HepG2 (cell line): ENCODE results near the gene SUPT4H1. TPM values are rescaled to one million over a fixed set of nuclear protein-coding genes. Genes with fewer than 3 reads are reported as not detected.

Experiments used
- CBFB ChIP-seq: sonication (generic); formaldehyde crosslinking; IDR thresholded peaks from 2 replicates; pipeline ENCODE4 v1.4.0; 2020; ENCODE audit warnings: missing genetic modification reagents
- GATAD2A ChIP-seq: IDR thresholded peaks from 2 replicates; pipeline ENCODE4 v1.6.1; 2016
- HOXA7 ChIP-seq: sonication (generic); formaldehyde crosslinking; IDR thresholded peaks from 2 replicates; pipeline ENCODE4 v1.8.1; 2022; ENCODE audit warnings: mild to moderate bottlenecking, missing genetic modification reagents, moderate library complexity
- ISL2 ChIP-seq: sonication (generic); formaldehyde crosslinking; IDR thresholded peaks from 2 replicates; pipeline ENCODE4 v1.5.0; 2020; ENCODE audit warnings: missing genetic modification reagents
- JUN ChIP-seq: sonication (generic); formaldehyde crosslinking; IDR thresholded peaks from 2 replicates; pipeline ENCODE4 v1.4.0; 2020; ENCODE audit warnings: mild to moderate bottlenecking, missing genetic modification reagents
- LCORL ChIP-seq, 2 experiments: fragments of 450-650 bp in 1 of 2; sonication (generic) in 1 of 2; formaldehyde crosslinking in 1 of 2; IDR thresholded peaks; 2 replicates each; pipeline versions ENCODE4 v1.5.0 to v1.6.1; 2017 to 2020; ENCODE audit warnings: antibody characterized with exemption in 1 of 2, missing genetic modification reagents in 1 of 2
- NFE2L1 ChIP-seq: sonication (generic); formaldehyde crosslinking; IDR thresholded peaks from 2 replicates; pipeline ENCODE4 v1.4.0; 2020; ENCODE audit warnings: missing genetic modification reagents, mild to moderate bottlenecking, borderline replicate concordance
- NFKB2 ChIP-seq: sonication (generic); formaldehyde crosslinking; IDR thresholded peaks from 2 replicates; pipeline ENCODE4 v1.4.0; 2020; ENCODE audit warnings: missing genetic modification reagents, borderline replicate concordance
- NR2F6 ChIP-seq, 2 experiments: IDR thresholded peaks; 2 replicates each; pipeline ENCODE4 v1.6.1; 2016; ENCODE audit warnings: antibody characterized with exemption in 1 of 2, mild to moderate bottlenecking in 1 of 2
- SAFB2 ChIP-seq: sonication (generic); formaldehyde crosslinking; IDR thresholded peaks from 2 replicates; pipeline ENCODE4 v1.5.1; 2020; ENCODE audit warnings: missing genetic modification reagents, low read depth, mild to moderate bottlenecking, borderline replicate concordance
- SP4 ChIP-seq: sonication (generic); formaldehyde crosslinking; IDR thresholded peaks from 2 replicates; pipeline ENCODE4 v1.8.1; 2023; ENCODE audit warnings: mild to moderate bottlenecking, missing genetic modification reagents
- ZFX ChIP-seq: sonication (generic); formaldehyde crosslinking; IDR thresholded peaks from 2 replicates; pipeline ENCODE4 v1.4.0; 2020; ENCODE audit warnings: mild to moderate bottlenecking, low read depth, missing genetic modification reagents, moderate library complexity
- ZNF20 ChIP-seq: sonication (generic); formaldehyde crosslinking; IDR thresholded peaks from 2 replicates; pipeline ENCODE4 v1.4.0; 2020; ENCODE audit warnings: mild to moderate bottlenecking, moderate library complexity, missing genetic modification reagents
- ZNF567 ChIP-seq: sonication (generic); formaldehyde crosslinking; IDR thresholded peaks from 2 replicates; pipeline ENCODE4 v1.8.1; 2023; ENCODE audit warnings: mild to moderate bottlenecking, missing genetic modification reagents, borderline replicate concordance
- ZSCAN29 ChIP-seq: sonication (generic); formaldehyde crosslinking; conservative IDR thresholded peaks from 2 replicates; pipeline ENCODE4 v1.4.0; 2020; ENCODE audit warnings: mild to moderate bottlenecking, missing genetic modification reagents
- polyA plus RNA-seq, 8 experiments: library from polyadenylated mRNA; depleted of rRNA in 3 of 8; stranded (reverse) in 7 of 8; unstranded in 1 of 8; fragments of >200 nt; fragmentation: Illumina TruSeq in 4 of 8; extraction: Trizol in 4 of 8; gene quantifications; 2 replicates each; pipeline versions ENCODE4 v1.2.1 to v1.2.3, GENCODE V29; 2011 to 2016; ENCODE audit warnings: low read depth in 4 of 8, missing spikeins in 1 of 8, mixed read lengths in 1 of 8; ENCODE audit not compliant: insufficient read depth in 1 of 8
- total RNA-seq, 5 experiments: library from RNA; depleted of rRNA; stranded (reverse); fragments of >200 nt; fragmentation: Illumina TruSeq; extraction: Trizol; gene quantifications; 2 replicates each; pipeline ENCODE4 v1.2.3, GENCODE V29; 2016; ENCODE audit warnings: low read depth in 1 of 5
- TF ChIP-seq, protein P1 (sequence below): sonication (generic); formaldehyde crosslinking; IDR thresholded peaks from 2 replicates; pipeline ENCODE4 v1.4.0; 2020; ENCODE audit warnings: mild to moderate bottlenecking, missing genetic modification reagents

Gene SUPT4H1
- total and polyA plus RNA-seq, 2 of the 13 experiments (the other 11 are each of a cell fraction or from before 2014, with no cell fraction given) = 155 to 244 TPM

DNA sequence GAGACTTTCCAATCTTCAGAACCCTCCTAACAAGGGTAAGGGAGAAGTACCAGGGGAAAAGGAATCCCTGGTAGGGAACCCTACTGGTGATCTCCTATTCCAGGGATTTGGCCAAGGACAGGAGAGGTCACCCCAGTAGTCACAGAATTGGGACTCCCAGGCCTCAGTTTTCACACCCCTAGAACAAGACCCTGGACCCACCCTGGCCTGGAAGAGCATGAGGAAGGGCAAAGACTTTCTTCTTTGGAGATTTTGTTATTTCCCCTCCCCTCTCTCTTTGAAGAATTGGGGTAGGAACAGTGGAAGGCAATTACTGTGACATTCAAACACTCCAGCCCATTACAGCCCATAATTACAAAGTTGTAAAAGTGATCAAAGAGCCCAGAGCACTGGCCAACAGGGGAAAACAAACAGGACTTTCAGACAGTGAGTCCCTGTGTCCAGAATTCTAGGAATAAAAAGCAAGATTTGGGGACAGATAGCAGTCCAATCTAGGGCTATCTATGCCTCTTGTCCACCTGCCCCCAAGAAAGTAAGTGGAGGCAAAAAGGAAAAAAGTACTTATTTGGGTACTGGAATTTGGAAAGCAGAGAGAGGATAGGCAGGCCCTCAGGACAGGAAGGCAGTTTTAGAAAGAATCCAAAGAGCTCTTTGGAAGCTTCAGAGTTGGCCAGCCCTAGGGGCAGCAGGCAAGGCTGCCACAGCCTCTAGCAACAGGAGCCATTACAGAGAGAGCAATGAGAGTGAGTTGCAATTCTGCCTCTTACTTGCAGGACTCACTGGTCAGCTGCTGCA lies 13.4 kb upstream of the SUPT4H1 start (continued):
- no peak for TF ChIP-seq NFKB2 (CRISPR knock-in tag)
- no peak for TF ChIP-seq SAFB2
- TF ChIP-seq ZNF567 (CRISPR knock-in tag) = 0 out of 2 replicates have a peak, but pooled peaks have one; percentile 27
- 0 out of 2 replicates have a peak, but pooled peaks have one; percentile 9 for TF ChIP-seq ZNF20 (CRISPR knock-in tag)
- no peak for TF ChIP-seq ZSCAN29 (CRISPR knock-in tag)
- TF ChIP-seq NFE2L1 (CRISPR knock-in tag) = no peak
- TF ChIP-seq HOXA7 (CRISPR knock-in tag) = no peak
- TF ChIP-seq SP4 (CRISPR knock-in tag) = 0 out of 2 replicates have a peak, but pooled peaks have one; percentile 39
- no peak for TF ChIP-seq ZFX (CRISPR knock-in tag)
- no peak for TF ChIP-seq LCORL (IDR thresholded peaks at IDR 0.05)
- 0 out of 2 replicates have a peak, but pooled peaks have one; percentile 2 for TF ChIP-seq LCORL (CRISPR knock-in tag; IDR thresholded peaks at IDR 0.05)
- TF ChIP-seq CBFB (CRISPR knock-in tag) = no peak
- TF ChIP-seq, protein P1, sequence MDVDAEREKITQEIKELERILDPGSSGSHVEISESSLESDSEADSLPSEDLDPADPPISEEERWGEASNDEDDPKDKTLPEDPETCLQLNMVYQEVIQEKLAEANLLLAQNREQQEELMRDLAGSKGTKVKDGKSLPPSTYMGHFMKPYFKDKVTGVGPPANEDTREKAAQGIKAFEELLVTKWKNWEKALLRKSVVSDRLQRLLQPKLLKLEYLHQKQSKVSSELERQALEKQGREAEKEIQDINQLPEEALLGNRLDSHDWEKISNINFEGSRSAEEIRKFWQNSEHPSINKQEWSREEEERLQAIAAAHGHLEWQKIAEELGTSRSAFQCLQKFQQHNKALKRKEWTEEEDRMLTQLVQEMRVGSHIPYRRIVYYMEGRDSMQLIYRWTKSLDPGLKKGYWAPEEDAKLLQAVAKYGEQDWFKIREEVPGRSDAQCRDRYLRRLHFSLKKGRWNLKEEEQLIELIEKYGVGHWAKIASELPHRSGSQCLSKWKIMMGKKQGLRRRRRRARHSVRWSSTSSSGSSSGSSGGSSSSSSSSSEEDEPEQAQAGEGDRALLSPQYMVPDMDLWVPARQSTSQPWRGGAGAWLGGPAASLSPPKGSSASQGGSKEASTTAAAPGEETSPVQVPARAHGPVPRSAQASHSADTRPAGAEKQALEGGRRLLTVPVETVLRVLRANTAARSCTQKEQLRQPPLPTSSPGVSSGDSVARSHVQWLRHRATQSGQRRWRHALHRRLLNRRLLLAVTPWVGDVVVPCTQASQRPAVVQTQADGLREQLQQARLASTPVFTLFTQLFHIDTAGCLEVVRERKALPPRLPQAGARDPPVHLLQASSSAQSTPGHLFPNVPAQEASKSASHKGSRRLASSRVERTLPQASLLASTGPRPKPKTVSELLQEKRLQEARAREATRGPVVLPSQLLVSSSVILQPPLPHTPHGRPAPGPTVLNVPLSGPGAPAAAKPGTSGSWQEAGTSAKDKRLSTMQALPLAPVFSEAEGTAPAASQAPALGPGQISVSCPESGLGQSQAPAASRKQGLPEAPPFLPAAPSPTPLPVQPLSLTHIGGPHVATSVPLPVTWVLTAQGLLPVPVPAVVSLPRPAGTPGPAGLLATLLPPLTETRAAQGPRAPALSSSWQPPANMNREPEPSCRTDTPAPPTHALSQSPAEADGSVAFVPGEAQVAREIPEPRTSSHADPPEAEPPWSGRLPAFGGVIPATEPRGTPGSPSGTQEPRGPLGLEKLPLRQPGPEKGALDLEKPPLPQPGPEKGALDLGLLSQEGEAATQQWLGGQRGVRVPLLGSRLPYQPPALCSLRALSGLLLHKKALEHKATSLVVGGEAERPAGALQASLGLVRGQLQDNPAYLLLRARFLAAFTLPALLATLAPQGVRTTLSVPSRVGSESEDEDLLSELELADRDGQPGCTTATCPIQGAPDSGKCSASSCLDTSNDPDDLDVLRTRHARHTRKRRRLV = 0 out of 2 replicates have a peak, but pooled peaks have one; percentile 23
- TF ChIP-seq NR2F6 (IDR thresholded peaks at IDR 0.05) = 0 out of 2 replicates have a peak, but pooled peaks have one; percentile 16
- TF ChIP-seq NR2F6 (CRISPR knock-in tag; IDR thresholded peaks at IDR 0.05) = no peak
- TF ChIP-seq ISL2 (CRISPR knock-in tag) = 0 out of 2 replicates have a peak, but pooled peaks have one; percentile 59
- 0 out of 2 replicates have a peak, but pooled peaks have one; percentile 10 for TF ChIP-seq JUN
- TF ChIP-seq GATAD2A (CRISPR knock-in tag) = 0 out of 2 replicates have a peak, but pooled peaks have one; percentile 7
- TF ChIP-seq, all 625 proteins: peak for 30
